ENCODE results near the gene RFK.

GRCh38 chr9:76373173-76373783, 20.9 kb downstream of the RFK start:
- TF ChIP-seq CTCF (IDR thresholded peaks at IDR 0.05) (no peak), POLR2A (IDR thresholded peaks at IDR 0.05) (no peak)

Measured in thyroid gland (tissue), 4 donors.